Keratinocyte (primary cell): Measurements from ENCODE around the gene ANO7. TPM values are rescaled to one million over a fixed set of nuclear protein-coding genes. Genes with fewer than 3 reads are reported as not detected.

Experiments used
- DNase-seq: peaks from one replicate; pipeline ENCODE4 v3.0.0-alpha.2; 2011; ENCODE audit warnings: low read depth, missing footprints, low spot score
- FAIRE-seq: peaks from 2 replicates; lab custom pipeline; 2011; peaks lifted over from hg19 to GRCh38; lab: Jason Lieb, UNC
- H2AFZ ChIP-seq: 2 replicates; pipeline ENCODE4 v1.6.0; 2012; ENCODE audit warnings: low read length, control low read depth, inconsistent platforms; ENCODE audit not compliant: control insufficient read depth
- H3K27ac ChIP-seq: 2 replicates; pipeline ENCODE4 v1.5.1; 2011; ENCODE audit warnings: low read length; ENCODE audit not compliant: control insufficient read depth, insufficient read depth
- H3K27me3 ChIP-seq: 3 replicates; pipeline ENCODE4 v1.6.0; 2011; ENCODE audit warnings: low read length; ENCODE audit not compliant: control insufficient read depth, insufficient read depth; ENCODE audit errors: extremely low read depth
- H3K36me3 ChIP-seq, 2 experiments: 2 replicates in 1 of 2; 3 replicates in 1 of 2; pipeline ENCODE4 v1.5.1; 2011; ENCODE audit warnings: low read length in 2 of 2, mild to moderate bottlenecking in 1 of 2; ENCODE audit not compliant: control insufficient read depth in 2 of 2, insufficient read depth in 2 of 2; ENCODE audit errors: extremely low read depth in 1 of 2
- H3K4me1 ChIP-seq: 3 replicates; pipeline ENCODE4 v1.5.1; 2011; ENCODE audit warnings: low read length; ENCODE audit not compliant: control insufficient read depth, insufficient read depth; ENCODE audit errors: extremely low read depth
- H3K4me2 ChIP-seq: 3 replicates; pipeline ENCODE4 v1.6.0; 2011; ENCODE audit warnings: low read depth, low read length; ENCODE audit not compliant: control insufficient read depth, insufficient read depth; ENCODE audit errors: extremely low read depth
- H3K4me3 ChIP-seq, 3 experiments: fragments of 200-600 bp in 1 of 3; sonication (generic) in 1 of 3; 2 replicates in 2 of 3; 3 replicates in 1 of 3; pipeline ENCODE4 v1.5.1; 2011 to 2016; ENCODE audit warnings: low read length in 3 of 3, mild to moderate bottlenecking in 3 of 3, control low read depth in 2 of 3, inconsistent platforms in 1 of 3, low read depth in 1 of 3, mixed read lengths in 1 of 3, mixed run types in 1 of 3, moderate library complexity in 1 of 3; ENCODE audit not compliant: control insufficient read depth in 2 of 3, insufficient read depth in 2 of 3; ENCODE audit errors: extremely low read depth in 1 of 3
- H3K79me2 ChIP-seq: 2 replicates; pipeline ENCODE4 v1.6.0; 2012; ENCODE audit warnings: low read length; ENCODE audit not compliant: control insufficient read depth, insufficient read depth
- H3K9ac ChIP-seq: 3 replicates; pipeline ENCODE4 v1.6.0; 2011; ENCODE audit warnings: low read length; ENCODE audit not compliant: control insufficient read depth, insufficient read depth; ENCODE audit errors: extremely low read depth
- H3K9me1 ChIP-seq: 3 replicates; pipeline ENCODE4 v1.6.0; 2011; ENCODE audit warnings: low read length; ENCODE audit not compliant: control insufficient read depth, insufficient read depth; ENCODE audit errors: extremely low read depth
- H3K9me3 ChIP-seq: 2 replicates; pipeline ENCODE4 v1.5.1; 2012; ENCODE audit warnings: low read depth, low read length; ENCODE audit not compliant: control insufficient read depth
- H4K20me1 ChIP-seq: 3 replicates; pipeline ENCODE4 v1.6.0; 2011; ENCODE audit warnings: low read length; ENCODE audit not compliant: control insufficient read depth, insufficient read depth; ENCODE audit errors: extremely low read depth
- CTCF ChIP-seq, 3 experiments: IDR thresholded peaks in 1 of 3; conservative IDR thresholded peaks in 1 of 3; optimal IDR thresholded peaks in 1 of 3; 2 replicates in 2 of 3; 3 replicates in 1 of 3; pipeline versions ENCODE3 to v1.5.1; 2011; ENCODE audit warnings: low read length in 3 of 3, mild to moderate bottlenecking in 3 of 3, moderate library complexity in 2 of 3, control low read depth in 1 of 3, inconsistent platforms in 1 of 3; ENCODE audit not compliant: insufficient read depth in 2 of 3; ENCODE audit errors: extremely low read depth in 1 of 3
- EZH2 ChIP-seq: IDR thresholded peaks from one replicate; pipeline ENCODE4 v1.6.1; 2012; ENCODE audit warnings: inconsistent platforms, mild to moderate bottlenecking, low read length, moderate library complexity
- dilution Hi-C: fragments of 300-500 bp; cut with MboI; formaldehyde crosslinking; loops from one replicate; pipeline ENCODE4 v1.7.0; 2020; ENCODE audit warnings: low sequenced_read_pairs; ENCODE audit not compliant: extremely low pct_ligation_motif_present
- polyA plus RNA-seq, 5 experiments: library from polyadenylated mRNA; depleted of rRNA in 3 of 5; stranded (reverse) in 3 of 5; stranded (forward) in 1 of 5; unstranded in 1 of 5; fragments of >200 nt; gene quantifications; 1 replicate in 1 of 5; 2 replicates in 3 of 5; 3 replicates in 1 of 5; pipeline versions ENCODE4 v1.2.1 to v1.2.3, GENCODE V29; 2011 to 2012; ENCODE audit warnings: missing spikeins in 2 of 5, low read depth in 1 of 5, low replicate concordance in 1 of 5

Gene ANO7
- polyA plus RNA-seq, 1 donor (not counting 4 experiments of a cell fraction or from before 2014, with no cell fraction given): 0.14 TPM

- H3K4me3 ChIP-seq: no peak overlapping the region
Measured at GRCh38 chr2:241225545-241225944, 37.1 kb downstream of the ANO7 start.

GRCh38 chr2:241225983-241226382 is 37.5 kb downstream of the ANO7 start:
- H3K9me1 ChIP-seq: no peaks in the 10 kb centered on the region
- FAIRE-seq (no peak), DNase-seq (no peak)
- H3K79me2 ChIP-seq: no peaks in the 10 kb centered on the region
- no peaks in the 10 kb centered on the region for H3K9me3 ChIP-seq
- no peak overlapping the region for H2AFZ ChIP-seq
- H3K4me1 ChIP-seq: peaks cover 9% of the 10 kb centered on the region
- no peak overlapping the region for H3K9ac ChIP-seq
- dilution Hi-C loops: no loop called here
- no peak overlapping the region for H3K4me3 ChIP-seq
- H3K36me3 ChIP-seq: peaks cover 28 to 34% of the 10 kb centered on the region in 2 experiments
- peaks cover 4% of the 10 kb centered on the region for H4K20me1 ChIP-seq
- no peak overlapping the region for H3K27ac ChIP-seq
- H3K4me2 ChIP-seq: no peak overlapping the region
- TF ChIP-seq CTCF (optimal IDR thresholded peaks at IDR 0.05 in 1 of 3, IDR thresholded peaks at IDR 0.05 in 1 of 3, conservative IDR thresholded peaks at IDR 0.05 in 1 of 3; ENCODE audit: extremely low read depth in 1 of 3, insufficient read depth in 2 of 3, low read length in 3 of 3) (no peak), EZH2 (no peak)
- H3K27me3 ChIP-seq: no peaks in the 10 kb centered on the region

More at GRCh38 chr2:241225545-241225944, 37.1 kb downstream of the ANO7 start:
- no peak overlapping the region for H3K27ac ChIP-seq
- no peak for FAIRE-seq
- DNase-seq: no peak
- peaks cover 9% of the 10 kb centered on the region for H3K4me1 ChIP-seq
- H3K4me2 ChIP-seq: no peak overlapping the region
- H3K79me2 ChIP-seq: no peaks in the 10 kb centered on the region
- H2AFZ ChIP-seq: no peak overlapping the region
- no peak for TF ChIP-seq EZH2
- TF ChIP-seq CTCF (optimal IDR thresholded peaks at IDR 0.05 in 1 of 3, IDR thresholded peaks at IDR 0.05 in 1 of 3, conservative IDR thresholded peaks at IDR 0.05 in 1 of 3; ENCODE audit: extremely low read depth in 1 of 3, insufficient read depth in 2 of 3, low read length in 3 of 3): no peak
- no peaks in the 10 kb centered on the region for H3K27me3 ChIP-seq
- H3K36me3 ChIP-seq: peaks cover 25 to 34% of the 10 kb centered on the region in 2 experiments
- dilution Hi-C loops: no loop called here
- H3K9ac ChIP-seq: no peak overlapping the region
- H4K20me1 ChIP-seq: peaks cover 4% of the 10 kb centered on the region
- no peaks in the 10 kb centered on the region for H3K9me3 ChIP-seq
- H3K9me1 ChIP-seq: no peaks in the 10 kb centered on the region
